AG08395 (cell line): ENCODE data around the gene NAALADL2.

ENCODE experiments used
- DNase-seq: peaks from one replicate; pipeline ENCODE4 v3.0.0; 2012; ENCODE audit warnings: mixed read lengths, low spot score

NAALADL2 gene

DNA sequence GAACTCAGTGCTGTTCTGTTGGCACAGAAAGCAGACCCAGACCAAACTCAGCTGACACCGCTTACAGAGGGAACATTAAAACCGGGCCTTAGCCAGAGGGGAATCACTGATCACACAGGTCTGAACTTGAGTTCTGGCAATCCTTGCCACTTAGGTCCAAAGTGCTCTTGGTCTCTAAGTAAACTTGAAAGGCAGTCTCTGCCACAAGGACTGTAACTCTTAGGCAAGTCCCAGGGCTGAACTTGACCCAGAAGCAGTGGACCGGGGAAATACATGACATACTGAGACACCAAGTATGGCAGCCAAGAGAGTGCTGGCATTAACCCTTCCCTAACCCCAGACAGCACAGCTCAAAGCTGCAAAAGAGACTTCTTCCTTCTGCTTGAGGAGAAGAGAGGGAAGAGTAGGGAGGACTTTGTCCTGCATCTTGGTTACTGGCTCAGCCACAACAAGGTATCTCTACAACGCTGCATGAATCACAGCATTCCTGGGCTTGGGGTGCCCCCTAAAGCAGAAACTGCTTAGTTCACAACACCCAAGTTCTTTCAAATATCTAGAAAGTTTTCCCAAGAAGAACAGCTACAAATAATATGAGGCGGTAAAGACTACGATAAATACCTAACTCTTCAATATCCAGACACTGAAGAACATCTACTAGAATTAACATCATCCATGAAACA lies 32.5 kb downstream of the NAALADL2 start:
- DNase-seq: no peak

DNA sequence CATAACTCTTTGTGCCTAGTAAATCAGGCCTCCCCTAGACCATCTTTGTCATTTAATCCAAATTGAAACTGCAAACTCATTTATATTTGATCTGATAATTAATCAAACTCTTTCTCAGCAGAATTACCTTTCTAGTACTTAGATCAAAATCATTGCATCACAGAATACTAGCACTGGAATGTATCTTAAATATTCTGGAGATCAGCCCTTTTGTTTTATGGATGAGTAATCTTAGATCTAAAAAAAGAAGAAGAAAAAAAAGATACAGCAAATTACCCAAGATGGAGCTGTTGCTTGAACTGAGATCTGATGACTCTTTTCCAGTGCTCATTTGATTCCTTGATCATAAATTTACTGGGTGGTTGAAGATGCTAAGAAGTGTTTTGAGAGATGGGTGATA lies 47.9 kb downstream of the NAALADL2 start:
- DNase-seq: no peak

DNA sequence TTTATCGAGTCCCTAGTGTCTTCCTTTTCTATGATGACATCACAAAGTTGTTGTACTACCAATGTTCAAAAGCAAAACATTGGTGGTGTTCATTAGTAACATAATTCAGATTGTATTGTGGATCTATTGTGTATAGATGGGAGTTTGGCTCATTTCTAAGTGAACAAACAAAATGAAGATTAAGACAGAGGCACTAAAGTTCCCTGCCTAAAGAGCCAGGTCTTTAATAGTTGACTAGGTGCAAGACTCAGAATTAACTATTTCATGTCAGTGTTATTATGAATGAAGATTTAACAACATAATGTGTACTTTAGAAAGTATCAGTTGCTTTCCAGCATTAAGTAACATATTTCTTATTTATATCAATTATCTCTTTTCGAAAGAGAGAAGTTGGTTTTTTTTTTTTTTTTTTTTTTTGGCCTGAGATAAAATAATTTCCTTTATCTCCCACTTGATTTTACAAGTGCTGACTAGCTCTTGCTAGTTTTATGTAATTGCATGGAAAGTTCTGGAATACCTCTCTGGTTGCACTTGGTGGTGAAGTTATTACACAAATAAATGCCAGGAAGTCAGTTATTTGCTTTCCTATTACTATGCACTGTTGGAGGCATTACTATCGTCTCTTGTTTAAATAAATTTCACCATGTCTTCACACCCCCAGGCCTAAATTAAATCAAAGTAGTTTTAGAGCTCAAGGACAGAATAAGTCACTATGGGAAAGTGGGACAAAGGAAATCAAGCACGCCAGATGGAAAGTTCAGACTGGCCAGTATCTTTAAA lies 48.7 kb downstream of the NAALADL2 start:
- no peak for DNase-seq

DNA sequence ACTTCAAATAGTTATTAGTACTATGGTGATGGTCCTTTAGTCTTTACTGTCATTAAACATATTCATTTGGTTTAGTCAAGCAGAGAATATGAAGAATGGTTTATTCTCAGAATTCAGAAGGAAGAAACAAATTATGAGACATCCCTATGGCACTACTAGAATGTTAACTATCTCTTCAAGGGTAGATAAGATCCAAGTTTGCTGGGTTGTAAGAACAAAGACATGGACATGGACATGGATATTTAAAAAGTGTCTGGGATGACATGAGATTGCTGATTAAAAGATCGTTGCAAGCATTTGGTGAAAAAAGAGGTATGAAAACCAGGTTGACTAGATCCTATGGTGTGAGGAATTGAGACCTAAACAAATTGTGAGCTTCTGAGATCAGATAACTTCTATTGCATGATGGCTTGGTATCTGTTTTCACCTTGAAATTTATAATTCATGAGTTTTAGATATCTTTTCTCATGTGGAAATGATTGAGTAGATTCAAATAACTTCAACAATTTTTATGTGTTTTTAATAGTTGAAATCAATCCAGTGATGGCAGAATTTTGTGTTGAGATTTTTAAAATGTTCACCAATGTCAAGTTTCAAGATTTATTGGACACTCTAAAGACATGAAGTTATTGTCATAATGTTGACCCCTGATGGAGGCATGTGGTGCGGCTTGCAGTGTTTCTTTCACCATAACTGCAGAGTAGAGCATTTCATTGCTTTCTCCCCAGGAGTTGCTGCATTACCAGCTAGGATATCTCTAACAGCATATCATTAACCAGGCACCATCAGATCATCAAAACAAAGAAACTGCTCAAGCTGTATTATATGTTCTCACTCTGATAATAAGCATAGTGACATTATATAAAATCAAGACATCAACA lies 72.6 kb downstream of the NAALADL2 start:
- DNase-seq: peak; percentile 15

DNA sequence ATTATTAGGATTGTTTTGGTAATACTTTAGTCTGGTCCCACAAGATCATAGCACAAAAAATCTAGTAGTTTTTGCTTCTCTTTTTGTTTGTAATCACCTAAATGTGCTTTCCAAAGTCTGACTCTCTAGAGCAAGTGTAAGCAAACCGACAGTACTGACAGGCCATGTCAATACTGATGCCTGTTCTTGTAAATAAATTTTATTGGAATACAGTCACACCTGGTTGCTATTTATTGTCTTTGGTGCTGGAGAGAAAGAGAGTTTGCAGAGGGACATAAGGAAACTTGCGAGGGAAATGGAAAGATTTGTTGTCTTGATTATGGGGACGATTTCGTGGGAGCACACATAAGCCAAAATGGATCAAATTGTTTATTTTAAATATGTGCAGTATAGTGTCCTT lies 77.5 kb downstream of the NAALADL2 start:
- no peak for DNase-seq

DNA sequence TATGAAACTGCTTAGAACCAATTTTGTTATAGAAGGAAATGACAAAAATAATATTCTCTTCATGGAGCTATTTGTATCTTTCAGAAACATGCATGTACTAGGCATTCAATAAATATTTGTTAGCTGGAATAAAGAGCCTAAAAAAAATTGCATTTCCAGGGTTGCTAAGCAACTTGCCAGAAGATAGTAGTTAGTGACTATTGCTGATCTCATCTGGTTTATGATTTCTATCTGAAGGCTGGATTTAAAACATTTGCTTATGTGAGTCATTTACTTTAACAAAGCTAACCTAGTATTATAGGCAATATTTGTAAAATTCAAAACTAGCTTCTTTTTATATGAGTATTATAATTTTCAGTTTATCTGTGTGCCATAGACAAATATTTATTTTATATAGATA lies 78.3 kb downstream of the NAALADL2 start:
- peak; percentile 38 for DNase-seq

DNA sequence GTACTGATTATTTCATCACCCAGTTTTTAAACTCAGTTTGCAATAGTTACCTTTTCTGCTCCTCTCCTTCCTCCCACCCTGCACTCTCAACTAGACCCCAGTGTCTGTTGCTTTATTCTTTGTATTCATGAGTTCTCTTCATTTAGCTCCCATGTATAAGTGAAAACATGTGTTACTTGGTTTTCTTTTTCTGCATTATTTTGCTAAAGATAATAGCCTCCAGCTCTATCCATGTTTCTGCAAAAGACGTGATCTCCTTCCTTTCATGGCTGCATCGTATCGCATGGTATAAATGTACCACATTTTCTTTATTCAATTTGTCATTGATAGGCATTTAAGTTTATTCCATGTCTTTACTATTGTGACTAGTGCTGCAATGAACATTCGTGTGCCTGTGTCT lies 79.0 kb downstream of the NAALADL2 start:
- DNase-seq: no peak

DNA sequence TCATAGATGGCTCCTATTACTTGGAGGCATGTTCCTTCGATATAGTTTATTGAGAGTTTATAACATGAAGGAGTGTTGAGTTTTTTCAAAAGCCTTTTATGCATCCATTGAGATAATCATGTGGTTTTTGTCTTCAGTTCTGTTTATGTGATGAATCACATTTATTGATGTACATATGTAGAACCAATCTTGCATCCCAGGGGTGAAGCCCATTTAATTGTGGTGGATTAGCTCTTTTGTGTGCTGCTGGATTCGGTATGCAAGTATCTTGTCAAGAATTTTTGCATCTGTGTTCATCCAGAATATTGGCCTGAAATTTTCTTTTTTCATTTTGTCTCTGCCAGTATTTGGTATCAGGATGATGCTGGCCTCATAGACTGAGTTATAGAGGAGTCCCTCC lies 81.0 kb downstream of the NAALADL2 start:
- no peak for DNase-seq

DNA sequence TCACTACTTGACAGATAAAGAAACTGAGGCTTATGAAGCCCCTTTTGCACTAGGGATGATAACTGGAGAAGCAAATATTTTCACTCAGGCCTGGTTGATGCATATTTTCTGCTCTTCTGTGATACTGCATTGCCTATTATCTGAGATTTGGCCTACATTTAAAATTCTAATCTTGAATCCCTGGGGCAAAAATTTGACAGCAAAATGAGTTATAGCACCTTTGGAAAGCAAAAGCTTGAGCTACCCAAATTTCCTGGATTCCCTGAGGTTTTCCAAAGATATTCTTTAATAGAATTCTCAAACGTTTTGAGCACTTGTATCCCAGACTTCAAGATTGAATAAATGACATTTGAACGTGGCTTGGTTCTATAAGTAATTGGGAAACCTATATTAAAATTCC lies 86.1 kb downstream of the NAALADL2 start:
- DNase-seq: no peak

DNA sequence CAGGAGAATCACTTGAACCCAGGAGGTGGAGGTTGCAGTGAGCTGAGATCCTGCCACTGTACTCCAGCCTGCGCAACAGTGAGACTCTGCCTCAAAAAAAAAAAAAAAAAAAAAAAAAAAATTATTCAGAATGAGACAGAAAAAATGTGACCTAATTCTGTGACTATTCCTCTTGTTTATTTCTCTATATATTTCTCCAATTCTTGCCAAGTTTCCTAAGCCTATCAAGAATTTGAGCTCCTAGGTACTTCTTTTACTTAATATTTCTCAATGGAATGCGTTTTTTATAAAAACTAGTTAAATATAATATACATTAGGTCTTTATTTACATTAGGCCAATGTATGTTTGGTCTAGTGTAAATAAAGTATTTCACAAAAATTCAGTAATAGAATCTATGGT lies 86.8 kb downstream of the NAALADL2 start:
- no peak for DNase-seq

DNA sequence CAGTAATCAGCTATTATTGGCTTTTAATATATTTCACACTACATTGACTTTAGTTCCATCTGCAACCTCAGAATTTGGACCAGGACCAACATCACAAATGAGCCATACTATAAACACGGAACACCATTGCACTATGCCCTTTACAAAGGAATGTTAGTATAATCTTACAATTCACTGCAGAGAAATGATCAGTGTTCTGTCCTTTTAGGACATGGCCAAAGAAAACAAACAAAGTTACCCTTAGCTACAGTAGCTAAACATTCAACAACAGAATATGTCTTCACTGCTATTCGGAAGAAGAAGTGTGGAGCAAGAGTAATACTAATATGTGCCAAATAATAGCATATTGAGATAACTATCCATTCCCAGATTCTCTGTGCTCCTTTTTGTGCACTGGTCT lies 90.4 kb downstream of the NAALADL2 start:
- peak; percentile 47 for DNase-seq

DNA sequence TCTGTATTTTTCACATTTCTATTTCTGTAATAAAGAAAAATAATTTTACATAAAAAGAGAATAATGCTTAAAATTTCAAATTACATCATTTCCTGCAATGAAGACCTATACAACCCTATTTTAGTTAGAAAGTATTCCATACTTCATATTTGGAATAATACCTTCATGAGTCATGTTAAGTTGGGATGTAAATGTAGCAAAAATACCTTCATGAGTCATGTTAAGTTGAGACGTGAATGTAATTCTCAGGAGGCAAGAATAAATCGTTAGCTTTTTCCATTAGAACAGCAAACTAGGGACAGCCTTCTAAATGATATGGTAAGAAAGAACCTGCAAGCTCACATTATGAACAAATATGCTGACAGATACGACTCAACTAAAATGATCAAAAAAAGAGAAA lies 91.9 kb downstream of the NAALADL2 start:
- no peak for DNase-seq

DNA sequence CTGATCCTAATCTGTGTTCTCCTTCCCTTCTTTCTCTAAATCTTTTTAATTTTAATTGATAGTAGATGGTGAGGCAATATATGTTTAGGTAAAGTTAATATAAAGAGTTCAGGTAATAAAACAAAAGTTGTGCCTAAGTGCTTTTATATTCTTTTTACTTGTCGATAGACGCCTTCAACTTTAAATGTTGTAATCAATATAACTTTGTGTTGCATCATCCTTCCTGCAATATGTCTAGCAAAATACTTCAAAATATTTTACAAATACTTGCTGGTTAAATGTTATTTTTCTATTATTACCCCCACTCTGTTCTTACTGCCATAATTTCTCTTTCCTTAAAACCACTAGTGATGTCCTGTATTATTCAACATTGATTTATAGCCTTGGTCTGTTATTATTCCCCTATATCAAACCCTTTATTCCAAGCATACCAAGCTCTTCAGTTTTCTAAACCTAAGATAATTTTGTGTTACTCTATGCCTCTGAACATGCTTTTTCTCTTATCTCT lies 92.4 kb downstream of the NAALADL2 start:
- no peak for DNase-seq

DNA sequence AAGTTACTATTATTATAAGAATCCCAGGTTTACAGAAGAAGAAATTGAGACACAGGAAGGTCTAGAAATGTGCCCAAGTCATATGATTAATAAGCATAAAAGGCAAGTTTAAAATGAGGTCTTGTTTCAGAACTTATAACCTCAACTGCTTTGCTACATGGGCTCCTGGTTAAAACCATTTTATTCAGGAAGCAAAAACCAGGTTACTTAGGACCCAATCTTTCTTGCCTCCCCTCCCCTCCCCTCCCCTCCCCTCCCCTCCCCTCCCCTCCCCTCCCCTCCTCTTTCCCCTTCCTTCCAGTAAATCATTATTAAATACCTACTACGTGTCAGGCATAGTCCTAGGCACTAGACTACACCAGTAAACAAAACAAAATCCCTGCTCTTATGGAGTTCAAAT lies 93.9 kb downstream of the NAALADL2 start:
- no peak for DNase-seq

DNA sequence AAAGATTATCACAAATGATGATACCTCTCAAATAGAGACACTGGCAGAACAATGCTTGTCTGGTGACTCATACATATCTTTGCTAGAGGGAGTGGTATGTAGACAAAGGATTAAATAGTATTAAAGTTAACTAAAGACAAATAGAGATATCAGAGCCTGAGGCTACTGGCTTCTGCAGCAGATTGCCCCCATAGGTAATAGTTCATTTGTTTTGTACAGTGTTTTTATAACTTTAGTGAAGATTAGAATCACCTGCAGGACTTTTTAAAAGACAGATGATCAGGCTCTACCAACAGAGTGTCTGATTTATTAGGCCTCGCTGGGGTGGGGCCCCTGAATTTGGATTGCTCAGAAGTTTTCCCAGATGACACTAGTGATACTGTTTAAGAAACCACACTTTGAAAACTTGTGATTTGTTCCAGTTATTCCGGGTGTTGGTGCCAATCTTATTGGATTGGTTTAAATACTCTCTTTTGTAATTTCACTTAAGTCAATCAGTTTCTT lies 96.4 kb downstream of the NAALADL2 start:
- peak; percentile 33 for DNase-seq

DNA sequence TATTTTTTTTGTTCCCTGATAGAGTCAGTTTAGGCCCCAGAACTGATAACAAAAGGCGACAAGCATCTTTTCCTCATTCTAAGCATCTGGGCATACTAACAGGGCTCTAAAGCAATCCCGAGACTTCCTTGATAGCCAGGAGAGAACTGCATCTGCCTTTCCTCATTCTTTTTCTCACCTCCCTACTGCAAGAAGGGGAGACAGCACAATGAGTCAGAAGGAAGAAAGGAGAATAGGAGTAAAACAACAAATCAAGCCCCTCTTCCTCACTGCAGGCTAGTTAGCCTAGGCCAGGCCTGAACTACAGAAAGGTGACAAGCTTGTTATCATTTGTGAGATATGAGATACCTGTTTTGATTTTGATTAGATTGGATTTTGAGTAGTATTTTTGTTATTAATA lies 97.9 kb downstream of the NAALADL2 start:
- DNase-seq: peak; percentile 6

DNA sequence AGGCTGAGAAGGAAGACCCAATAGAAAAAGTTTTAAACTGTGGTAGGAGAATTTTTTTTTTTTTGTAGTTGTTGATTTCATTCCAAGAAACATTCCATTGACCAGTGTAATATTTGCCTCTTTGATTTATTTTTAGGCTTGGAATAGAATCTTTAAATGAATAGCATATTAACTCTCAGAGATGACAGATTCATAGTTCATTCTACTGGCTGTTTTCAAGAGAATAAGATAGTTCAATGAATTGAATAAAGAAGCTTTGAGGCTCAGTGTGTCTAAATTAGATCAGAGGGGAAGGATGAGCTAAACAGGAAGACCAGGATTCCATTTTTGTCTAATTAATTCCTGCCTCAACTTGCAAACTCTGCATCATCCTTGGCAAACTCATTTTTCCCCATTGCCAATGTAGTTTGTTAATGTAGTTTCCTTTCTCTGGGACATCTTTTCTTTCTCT lies 98.4 kb downstream of the NAALADL2 start:
- peak; percentile 12 for DNase-seq

DNA sequence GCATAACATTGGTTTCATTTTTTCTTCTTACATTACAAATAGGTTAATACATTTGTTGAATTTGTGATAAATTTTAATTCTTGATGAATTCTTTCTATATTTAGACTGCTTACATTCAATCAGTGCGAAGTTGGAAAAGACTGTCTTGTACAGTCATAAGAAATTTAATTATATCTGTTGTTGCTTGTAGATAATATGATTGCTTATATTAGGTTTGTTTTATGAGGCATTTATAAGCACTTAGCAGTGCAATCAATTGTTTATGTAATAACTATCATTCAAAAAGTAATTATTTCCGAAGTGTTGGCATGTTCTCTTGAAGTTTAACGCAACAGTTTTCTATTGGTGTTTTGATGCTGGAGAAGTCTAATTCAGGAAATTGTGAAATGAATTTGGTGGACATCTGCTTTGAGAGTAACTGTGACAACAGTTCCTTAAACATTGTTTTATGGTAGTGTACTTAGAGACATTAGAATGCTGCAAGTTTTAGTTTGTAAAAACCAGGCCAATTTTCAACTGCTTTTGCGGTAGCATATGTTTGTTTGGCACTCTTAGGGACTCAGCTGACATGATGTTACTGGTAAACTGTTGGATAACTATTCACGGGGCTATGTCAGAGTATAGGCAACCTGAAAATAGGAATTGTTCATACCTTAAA lies 99.7 kb downstream of the NAALADL2 start:
- DNase-seq: peak; percentile 46

DNA sequence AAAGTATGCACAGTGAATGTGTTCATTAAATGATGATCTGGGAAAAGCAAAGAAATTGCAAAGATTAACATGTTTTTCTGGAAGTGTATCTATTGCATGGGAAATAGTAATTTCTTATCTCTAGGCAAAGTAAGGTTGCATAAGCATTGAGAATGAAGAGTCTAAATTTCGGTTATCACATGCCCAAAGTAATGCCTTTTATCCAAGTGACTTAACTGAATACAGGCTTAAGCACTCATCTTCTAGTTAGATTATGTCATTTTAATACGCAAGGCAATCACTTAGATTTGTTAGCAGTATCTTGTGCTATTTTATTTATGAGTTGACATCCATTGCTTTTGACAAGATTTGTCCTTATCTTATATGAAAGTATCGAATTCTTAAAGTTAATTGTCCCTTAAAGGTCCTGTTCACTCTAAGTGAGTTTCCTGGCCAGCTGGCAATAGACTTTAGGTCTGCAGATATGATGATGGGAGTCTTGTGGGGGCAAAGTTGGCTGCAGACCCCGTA lies 100.5 kb downstream of the NAALADL2 start:
- DNase-seq: no peak

DNA sequence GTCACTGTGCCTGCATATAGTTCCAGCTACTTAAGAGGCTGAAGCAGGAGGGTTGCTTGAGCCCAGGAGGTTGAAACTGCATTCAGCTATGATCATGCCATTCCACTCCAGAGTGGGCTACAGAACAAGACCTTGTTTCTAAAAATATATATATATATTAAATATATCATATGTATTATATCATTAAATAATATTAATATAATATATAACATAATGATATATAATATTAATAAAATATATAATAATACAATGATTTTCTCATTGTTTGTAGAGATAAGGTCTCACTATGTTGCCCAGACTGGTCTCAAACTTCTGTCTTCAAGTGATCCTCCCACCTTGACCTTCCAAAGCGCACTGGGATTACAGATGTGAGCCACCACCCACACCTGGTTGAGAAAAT lies 101.8 kb downstream of the NAALADL2 start:
- DNase-seq: no peak

DNA sequence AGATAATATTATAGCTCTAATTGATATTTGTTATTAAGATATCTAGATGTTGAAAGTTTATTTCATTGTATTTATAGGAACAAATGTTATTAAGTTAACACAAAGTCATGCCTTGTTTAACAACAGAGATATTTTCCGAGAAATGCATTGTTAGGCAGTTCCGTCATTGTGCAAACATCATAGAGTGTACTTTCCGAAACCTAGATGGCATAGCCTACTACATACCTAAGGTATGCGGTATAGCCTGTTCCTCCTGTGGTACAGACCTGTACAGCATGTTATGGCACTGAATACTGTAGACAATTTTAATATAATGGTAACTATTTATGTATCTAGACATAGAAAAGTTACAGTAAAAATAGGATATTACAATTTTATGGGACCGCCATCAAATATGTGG lies 114.3 kb downstream of the NAALADL2 start:
- DNase-seq: no peak

DNA sequence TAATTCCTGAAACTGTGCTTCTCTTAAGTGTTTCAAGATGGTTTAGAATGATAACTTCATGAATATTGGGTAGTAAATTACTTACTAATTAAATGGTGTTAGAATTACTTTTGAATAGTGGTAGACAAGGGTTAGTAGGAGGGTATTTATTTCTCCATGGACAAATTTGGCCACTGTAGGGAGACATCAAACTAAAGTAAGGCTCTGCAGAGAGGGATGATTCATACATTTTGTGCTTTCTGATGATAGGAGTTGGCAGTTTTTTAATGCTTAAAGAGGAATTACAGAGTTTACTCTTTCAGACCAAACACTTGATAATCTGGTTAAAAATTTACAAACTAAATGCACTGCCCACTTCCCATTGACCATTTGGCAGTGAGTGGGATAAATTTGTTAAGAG lies 127.6 kb downstream of the NAALADL2 start:
- DNase-seq: peak; percentile 18
